Spleen (tissue), 7 donors: Measurements from ENCODE around the gene AKNA.

Experiments
- POLR2A ChIP-seq, 3 donors: fragments of 450-650 bp; IDR thresholded peaks; one replicate each; pipeline ENCODE4 v1.5.1; 2017; ENCODE audit warnings: antibody characterized with exemption in 3 of 3, mild to moderate bottlenecking in 1 of 3
- TF ChIP-seq, protein P1 (sequence below), 11 experiments: fragments of 200-600 bp in 7 of 11; fragments of 450-650 bp in 4 of 11; sonication (generic) in 4 of 11; IDR thresholded peaks in 8 of 11; conservative IDR thresholded peaks in 3 of 11; 1 replicate in 7 of 11; 2 replicates in 4 of 11; pipeline versions ENCODE4 v1.4.0 to v1.8.0; 2016 to 2021; ENCODE audit warnings: antibody characterized with exemption in 11 of 11, inconsistent platforms in 4 of 11, mild to moderate bottlenecking in 1 of 11
- donor health status: DM: no; HTN: no; CAD: no; lungs with moderate emphysema.
- donor health status: DM: no; HTN: no; CAD: no.
- donor health status: DM: no; HTN: no; CAD: no.

DNA sequence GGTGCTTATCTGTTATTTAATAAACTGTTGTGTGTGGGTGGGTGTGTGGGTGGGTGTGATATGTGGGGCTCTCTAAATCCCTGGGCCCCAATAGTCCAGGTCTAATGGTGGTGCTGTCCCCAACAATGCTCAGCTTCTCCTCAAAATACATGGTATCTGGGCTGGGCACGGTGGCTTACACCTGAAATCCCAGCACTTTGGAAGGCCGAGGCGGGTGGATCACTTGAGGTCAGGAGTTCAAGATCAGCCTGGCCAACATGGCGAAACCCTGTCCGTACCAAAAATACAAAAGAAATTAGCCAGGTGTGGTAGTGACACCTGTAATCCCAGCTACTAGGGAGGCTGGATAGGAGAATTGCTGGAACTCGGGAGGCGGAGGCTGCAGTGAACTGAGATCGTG is 69.4 kb downstream of the AKNA start:
- TF ChIP-seq POLR2A (IDR thresholded peaks at IDR 0.05), result no peak
- TF ChIP-seq, protein P1, sequence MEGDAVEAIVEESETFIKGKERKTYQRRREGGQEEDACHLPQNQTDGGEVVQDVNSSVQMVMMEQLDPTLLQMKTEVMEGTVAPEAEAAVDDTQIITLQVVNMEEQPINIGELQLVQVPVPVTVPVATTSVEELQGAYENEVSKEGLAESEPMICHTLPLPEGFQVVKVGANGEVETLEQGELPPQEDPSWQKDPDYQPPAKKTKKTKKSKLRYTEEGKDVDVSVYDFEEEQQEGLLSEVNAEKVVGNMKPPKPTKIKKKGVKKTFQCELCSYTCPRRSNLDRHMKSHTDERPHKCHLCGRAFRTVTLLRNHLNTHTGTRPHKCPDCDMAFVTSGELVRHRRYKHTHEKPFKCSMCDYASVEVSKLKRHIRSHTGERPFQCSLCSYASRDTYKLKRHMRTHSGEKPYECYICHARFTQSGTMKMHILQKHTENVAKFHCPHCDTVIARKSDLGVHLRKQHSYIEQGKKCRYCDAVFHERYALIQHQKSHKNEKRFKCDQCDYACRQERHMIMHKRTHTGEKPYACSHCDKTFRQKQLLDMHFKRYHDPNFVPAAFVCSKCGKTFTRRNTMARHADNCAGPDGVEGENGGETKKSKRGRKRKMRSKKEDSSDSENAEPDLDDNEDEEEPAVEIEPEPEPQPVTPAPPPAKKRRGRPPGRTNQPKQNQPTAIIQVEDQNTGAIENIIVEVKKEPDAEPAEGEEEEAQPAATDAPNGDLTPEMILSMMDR (IDR thresholded peaks at IDR 0.05 in 8 of 11, conservative IDR thresholded peaks at IDR 0.05 in 3 of 11), result no peak
